ENCODE data around the gene CCR4. TPM values are rescaled to one million over a fixed set of nuclear protein-coding genes. Genes with fewer than 3 reads are reported as not detected.
"Not testable (repeated sequence)": the region's sequence is repeated elsewhere in the genome, so short reads cannot be mapped to it uniquely, and the experiment has no call there.

The CCR4 gene
- total RNA-seq, 1 experiment from 2014 or later: not detected

DNA sequence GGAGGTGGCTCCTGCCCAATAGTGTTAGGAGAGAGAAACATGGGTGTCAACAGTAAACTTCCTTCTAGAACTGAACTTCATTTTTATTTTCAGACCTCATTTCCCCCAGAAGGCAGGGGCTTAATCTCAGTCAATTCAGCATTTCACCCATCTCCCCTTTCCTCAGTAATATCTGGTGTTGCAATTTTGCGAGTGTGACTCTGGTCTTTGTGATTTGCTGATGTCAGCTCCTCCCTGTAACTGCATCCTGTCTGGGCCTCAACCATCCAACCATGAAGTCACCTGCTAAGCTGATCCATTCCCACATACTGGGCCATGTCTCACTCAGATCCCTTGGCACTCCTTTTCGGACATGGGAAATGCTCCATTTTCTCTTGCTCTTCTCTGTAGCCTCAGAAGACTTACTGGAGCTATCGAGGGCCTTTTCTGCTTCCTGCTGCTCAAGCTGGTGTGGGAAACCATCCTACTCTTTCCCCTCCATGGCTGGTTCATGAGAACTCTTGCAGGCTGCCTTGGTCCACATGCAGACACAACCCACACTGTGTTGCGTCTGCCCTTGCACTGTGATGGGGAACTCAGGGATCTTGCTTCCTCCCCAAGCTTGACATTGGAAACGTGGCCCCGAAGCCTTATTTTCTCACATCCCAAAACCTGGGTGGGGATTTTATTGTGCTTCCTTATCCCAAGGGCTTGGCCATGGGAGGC, 24.6 kb downstream of the CCR4 start:
- DNase-seq (ENCODE audit: extremely low read depth, low read depth): no peak

DNA sequence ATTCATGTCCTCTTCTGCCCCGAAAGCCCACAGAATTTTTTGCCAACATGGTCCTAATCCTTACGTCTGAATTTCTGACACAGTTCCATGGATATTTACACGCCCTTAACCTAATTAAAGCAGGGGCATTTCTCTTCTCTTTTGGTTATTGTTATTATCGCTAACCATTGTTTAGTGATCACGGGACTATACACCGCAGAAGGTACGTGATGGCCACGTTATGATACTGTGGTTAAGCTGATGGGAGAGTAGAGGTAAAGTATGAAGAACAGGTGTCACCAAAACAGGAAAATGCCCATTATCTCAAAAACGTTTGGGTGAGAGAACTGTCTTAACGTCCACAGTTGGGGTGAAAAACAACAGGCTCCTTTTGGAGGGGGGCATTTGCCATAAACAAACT, 26.4 kb downstream of the CCR4 start:
- DNase-seq (ENCODE audit: extremely low read depth, low read depth): no peak

DNA sequence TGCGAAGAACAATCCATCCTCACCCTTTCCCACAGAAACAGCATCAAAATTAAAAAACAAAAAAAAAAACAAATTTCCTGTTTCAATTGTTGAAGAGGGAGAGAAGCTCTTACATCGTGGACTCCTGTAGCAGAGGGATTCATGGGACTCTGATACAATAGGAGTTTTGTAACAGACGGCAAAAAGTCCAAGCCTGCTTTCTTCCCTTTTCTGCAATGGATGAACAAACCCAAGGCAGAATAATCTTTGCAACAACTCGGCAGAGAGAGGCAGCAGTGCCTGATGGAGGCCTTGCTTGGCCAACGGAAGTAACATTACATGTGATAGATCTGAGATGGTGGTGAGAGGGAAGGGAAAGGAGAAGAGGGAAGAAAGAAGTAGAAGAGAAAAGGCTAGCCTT, 26.9 kb downstream of the CCR4 start:
- DNase-seq (ENCODE audit: extremely low read depth, low read depth): no peak

DNA sequence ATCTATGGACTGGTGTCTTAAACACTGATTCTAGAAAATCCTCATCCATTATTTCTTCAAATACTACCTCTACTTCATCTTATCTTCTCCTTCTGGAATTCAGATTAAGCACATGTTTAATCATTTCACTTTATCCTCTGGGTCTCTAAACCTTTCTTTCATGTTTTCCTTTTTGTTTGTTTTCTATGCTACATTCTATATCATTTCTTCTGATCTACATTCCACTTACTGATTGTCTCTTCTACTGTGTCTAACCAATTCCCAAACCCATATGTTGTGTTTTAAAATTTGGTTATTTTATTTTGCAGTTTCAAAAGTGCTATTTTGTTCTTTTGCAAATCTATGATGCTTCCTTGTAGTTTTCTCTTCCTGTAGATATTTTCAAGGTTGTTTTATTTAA, 31.7 kb downstream of the CCR4 start:
- DNase-seq (ENCODE audit: extremely low read depth, low read depth): no peak

DNA sequence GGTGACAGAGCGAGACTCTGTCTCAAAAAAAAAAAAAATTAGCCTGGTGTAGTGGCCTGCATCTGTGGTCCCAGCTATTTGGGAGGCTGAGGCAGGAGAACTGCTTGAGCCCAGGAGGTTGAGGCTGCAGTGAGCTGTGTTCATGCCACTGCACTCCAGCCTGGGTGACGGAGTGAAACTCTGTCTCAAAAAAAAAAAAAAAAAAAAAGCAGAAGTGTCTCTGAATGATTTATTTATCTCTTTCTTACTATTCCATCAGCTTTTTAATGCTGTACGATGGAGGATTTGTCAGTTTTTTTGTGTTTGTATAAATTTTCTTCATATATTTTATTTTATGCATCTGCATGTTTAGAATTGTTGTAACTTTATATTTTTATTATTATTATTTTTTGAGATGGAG, 33.5 kb downstream of the CCR4 start:
- DNase-seq (ENCODE audit: extremely low read depth, low read depth): not testable (repeated sequence)

DNA sequence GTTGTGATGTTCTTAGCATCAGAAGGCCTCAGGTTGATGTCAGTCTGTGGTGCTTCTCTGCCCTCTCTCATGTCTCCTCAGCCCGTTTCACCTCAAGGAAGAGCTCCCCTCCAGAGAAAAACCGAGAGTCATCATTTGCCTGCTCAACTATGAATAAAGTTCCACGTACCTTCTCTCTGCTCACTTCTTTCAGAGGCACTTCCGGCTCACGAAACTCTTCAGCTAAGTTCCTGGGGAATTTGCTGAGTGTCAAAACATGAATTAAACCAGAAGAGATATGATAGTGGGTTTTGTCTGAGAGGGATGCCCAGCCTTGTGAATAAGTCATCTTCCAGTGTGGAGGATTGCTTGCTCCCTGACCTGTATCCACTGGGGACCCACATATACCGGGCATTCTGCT, 37.7 kb downstream of the CCR4 start:
- no peak for DNase-seq (ENCODE audit: extremely low read depth, low read depth)

DNA sequence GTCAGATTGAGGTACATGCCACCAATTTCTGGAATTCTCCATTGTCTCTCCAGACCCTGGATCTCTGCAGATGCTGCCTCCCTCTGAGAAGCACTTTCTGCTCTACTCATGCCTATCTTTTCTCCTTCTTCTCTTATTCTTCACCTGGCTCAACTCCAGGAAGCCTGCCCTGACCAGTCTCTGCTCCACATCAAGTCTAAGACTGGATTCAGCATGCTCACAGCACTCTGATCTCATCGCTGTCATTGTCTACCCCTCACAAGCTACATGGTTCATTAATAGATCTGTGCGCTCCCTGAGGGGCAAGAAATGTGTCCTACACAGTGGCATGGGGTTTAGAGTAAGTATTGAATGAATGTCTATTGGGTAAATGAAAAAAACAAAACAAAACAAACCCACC, 38.7 kb downstream of the CCR4 start:
- no peak for DNase-seq (ENCODE audit: extremely low read depth, low read depth)

DNA sequence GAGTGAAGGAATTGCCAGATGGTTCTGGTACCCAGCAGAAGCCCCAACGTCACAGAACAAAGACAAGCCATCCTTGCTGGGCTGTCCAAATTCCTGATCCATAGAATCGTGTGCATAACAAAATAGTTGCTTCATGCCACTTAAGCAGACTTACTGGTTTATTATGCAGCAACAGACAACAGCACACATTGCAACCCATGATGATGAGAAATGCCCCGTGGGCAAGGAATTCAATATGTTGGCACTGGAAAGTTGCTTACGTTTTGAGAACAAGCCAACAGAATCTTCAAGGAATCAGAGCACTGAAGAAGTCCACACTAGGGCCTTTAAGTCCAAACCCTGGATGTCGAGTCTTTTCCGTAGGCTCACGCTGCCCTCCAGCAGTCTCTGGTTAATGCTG, 40.3 kb downstream of the CCR4 start:
- no peak for DNase-seq (ENCODE audit: extremely low read depth, low read depth)

DNA sequence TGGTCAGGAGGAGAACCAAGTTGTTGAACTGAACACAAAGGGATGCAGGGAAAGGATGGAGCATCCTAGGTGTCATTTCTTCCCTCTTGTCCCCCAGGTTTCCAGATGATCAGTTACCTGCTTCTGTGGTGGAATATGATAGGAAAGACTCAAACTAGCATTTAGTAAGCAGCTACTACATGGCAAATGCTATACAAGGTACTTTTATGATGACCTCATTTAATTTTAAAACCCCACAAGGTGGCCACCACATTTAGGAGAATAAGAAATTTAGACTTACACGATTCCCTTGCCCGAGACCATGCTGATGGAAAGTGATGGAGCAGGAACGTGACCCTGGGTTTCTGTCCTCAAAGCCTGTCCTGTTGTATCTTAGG, 40.9 kb downstream of the CCR4 start:
- DNase-seq (ENCODE audit: extremely low read depth, low read depth): no peak

DNA sequence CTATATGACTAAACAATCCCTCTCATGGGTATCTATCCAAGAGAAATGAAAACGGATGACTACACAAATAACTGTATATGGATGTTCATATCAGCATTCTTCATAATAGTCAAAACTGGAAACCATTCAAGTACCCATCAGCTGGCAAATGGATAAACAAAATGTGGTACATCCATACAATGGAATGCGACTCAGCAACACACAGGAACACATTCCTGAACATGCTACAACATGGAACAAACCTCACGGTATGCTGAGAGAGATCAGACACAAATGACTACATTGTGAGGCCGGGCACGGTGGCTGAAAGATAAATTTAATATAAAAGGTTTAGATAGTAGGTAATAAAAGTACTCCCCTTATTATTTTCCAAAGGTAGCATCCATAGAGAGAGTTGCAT, 42.6 kb downstream of the CCR4 start:
- no peak for DNase-seq (ENCODE audit: extremely low read depth, low read depth)

DNA sequence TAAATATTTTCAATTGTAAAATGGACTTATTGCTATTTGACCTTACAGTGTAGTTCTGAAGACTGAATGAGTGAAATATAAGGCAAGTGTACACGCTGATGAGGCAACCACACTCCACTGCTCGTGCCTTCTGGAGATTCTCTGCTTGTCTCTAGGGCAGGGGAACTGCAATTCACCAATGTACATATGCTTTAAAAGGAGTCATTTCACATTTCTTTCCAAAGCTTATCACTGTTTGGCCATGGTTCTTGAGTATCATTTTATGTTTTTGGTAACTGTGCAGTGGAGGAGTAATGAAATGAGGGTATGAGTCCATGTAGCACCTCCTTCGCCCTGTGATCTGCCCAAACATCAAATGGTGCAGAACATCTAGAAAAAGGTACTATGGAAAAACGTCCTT, 43.7 kb downstream of the CCR4 start:
- no peak for DNase-seq (ENCODE audit: extremely low read depth, low read depth)

DNA sequence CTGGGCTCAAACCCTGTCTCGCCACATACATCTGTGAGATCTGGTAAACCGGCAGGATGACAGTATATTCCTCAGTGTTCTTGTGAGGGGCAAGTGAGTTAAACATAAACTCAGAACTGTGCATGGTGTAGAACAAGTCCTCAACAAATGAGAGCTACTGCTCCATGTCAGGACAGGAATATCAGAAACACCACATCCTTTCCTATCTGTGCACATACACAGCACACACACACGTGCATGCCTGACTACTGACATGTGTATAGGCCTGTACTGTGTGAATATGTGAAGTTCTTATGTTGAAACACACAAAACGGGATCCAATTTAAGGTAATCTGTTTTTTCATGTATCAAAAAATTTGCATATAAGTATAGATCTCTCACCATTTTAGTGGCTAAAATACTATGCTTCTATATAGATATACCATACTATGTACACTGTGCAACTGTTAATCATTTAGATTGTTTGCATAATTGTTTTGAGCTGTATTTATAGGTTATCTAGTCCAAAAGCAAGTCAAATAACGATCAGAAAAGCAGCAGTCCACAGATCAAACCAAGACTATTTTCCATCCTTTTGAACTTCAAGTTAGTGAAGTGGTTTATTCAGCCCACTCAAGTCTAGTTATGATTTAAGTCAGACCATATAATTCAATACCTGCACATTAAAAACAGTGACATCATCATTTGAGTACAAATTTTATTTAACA, 44.8 kb downstream of the CCR4 start:
- DNase-seq (ENCODE audit: extremely low read depth, low read depth): no peak

DNA sequence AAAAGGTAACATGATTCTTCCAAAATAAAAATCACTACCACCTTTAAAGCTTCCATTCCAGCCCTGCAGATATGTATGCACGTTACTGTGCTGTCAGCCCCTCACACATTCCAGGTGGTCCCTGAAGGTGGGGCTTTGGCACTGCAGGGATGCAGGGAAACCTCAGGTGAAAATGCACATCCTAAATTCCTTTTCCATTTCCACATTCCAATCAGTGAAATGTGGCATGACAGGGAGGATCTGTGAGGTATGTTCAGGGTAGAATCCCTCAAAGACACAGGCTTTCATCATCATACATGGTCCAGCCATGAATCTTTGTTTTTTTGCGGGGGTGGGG, 45.3 kb downstream of the CCR4 start:
- no peak for DNase-seq (ENCODE audit: extremely low read depth, low read depth)

DNA sequence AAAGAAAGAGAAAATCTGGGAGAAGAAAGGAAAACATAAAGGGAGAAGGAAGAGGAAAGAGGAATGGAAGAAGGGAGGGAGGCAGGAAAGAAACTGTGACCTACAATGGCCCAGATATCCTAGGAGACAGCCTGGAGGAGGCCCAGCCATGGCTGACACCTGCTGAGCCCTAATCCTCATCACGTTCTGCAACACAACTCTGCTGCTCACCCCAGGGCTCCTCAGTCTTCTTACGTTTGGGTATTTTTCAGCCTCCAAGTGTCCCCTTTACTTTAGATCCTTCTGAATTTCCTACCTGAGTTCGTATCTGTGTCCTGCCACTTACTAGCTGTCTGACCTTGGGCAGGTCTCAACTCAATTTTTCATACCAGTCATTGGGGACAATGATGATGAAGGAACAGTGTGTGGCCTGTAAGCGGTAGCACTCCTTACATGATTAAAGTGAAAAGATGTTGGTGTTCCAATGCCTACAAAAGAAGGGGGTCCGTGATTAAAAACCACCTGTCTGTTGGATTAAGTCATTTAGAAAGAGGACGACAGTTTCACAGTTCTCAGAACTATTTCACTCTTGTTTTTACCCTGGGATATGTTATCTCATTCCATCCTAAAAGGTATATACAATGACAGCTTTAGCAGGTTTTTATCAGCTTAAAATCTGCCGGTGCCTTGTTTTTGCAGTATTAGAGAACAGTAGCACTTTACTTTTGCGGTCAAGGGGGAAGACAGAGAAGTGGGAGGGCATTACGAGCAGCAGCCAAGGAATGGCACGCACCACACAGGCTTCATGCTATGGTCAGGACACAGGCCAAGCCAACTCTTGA, 47.4 kb downstream of the CCR4 start:
- DNase-seq (ENCODE audit: extremely low read depth, low read depth): no peak

DNA sequence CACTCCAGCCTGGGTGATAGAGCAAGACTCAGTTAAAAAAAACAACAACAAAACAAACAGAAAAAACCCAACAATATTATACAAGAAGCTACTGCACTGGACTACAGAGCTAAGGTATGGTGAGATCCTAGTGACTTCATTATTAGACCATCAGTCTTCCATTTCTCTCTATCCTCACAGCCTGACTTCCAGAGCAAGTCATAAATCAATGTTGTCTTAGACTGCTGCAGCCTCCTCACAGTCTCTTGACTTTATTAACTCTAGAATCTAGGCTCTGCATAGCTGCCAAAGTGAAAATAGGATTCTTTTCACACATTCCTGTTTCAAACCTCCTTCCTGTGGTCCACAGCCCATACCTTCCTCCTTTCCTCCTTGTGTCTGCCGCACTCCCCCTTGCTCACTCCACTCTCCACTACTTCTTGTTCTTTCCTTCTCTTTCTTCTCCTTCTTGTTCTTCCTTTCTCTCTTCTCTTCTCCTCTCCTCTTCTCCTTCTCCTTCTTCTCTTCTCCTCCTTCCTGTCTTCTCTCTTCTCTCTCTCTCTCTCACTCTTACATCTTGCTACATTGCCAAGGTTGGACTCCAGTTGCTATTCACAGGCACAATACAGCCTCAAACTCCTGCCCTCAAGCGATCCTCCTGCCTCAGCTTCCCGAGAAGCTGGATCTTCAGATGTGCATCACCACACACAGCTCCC, 49.4 kb downstream of the CCR4 start:
- no peak for DNase-seq (ENCODE audit: extremely low read depth, low read depth)

DNA sequence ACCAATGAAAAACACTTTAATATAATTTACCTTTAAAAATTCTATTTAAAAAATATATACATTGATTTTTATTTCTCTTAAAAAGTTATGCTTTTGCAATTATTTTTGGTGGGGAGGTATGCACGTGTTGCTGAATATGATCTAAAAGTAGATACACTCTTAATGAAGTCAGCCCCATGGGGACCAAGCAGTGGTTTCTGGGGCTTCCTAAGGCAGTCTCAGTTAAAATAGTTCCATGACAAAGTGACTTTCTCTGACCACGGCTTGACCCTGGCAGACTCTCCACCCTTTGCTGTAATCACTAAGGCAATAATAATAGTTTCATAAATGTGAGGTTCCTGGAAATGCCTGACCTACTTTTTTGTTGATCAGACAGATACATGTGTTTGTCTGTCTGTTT, 50.4 kb downstream of the CCR4 start:
- DNase-seq (ENCODE audit: extremely low read depth, low read depth): no peak

DNA sequence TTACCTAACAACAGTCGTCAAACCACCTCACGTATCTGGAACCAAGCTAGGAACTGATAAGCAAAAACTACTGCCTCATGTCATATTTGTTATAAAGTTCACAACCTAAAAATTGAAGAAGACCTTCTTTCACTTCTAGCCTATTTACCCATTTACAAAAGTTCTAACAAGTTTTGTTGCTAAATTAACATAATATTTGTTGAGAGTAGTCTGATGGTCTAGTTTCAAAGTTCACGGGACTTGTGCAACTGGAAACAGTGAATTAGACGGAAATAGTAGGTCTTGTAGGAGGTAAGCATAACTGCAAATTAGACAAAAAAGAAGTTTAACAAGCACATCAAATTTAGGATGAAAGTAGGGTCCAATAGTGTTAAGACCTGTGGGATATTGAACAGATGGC, 51.9 kb downstream of the CCR4 start:
- DNase-seq (ENCODE audit: extremely low read depth, low read depth): no peak

DNA sequence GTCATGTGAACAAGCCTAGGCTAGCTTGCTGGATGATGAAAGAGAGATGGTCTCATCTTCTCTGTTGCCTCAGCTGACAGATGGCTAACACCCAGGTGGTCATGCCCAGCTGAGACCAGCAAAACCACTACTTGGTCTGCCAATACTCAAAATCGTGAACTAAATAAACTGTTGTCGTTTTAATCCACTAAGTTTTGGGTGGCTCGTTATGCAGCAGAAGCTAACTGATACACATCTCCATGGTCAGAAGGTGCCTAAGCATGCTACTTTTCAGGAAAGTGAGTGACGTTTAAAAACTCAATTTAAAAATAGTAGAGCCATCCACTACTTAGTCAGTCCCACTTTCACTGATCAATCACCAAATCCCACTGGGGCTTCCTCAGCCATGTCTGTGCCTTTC, 52.8 kb downstream of the CCR4 start:
- DNase-seq (ENCODE audit: extremely low read depth, low read depth): no peak

DNA sequence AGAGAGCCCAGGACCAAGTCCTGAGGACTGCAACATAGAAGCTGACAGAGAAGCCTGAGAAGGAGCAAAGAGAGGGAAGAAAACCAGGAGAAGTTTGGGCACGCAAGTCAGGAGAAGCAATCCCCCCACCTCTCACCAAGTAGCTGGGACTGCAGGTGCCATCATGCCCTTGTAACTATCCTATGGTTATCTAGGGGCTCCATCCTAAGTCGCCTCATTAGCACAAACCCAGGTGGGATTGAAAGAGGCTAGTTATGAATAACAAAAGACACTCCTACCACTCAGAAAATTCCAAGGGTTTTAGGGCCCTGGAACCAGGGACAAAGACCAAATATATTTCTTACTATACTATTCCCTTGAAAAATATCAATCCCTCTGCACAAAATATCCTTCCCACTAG, 53.5 kb downstream of the CCR4 start:
- no peak for DNase-seq (ENCODE audit: extremely low read depth, low read depth)

Measured in NCI-H460 (cell line).